Uterus (tissue), 4 donors: ENCODE measurements around the gene PRTFDC1. TPM values are rescaled to one million over a fixed set of nuclear protein-coding genes. Genes with fewer than 3 reads are reported as not detected.

Experiments used
- DNase-seq, 2 donors: peaks; one replicate each; pipeline ENCODE4 v3.0.0-alpha.2; 2019 to 2020
- H3K27ac ChIP-seq, 2 donors: fragments of 200-600 bp; sonication (generic); 1 replicate in 1 of 2; 2 replicates in 1 of 2; pipeline ENCODE4 v1.5.1; 2016 to 2018
- H3K27me3 ChIP-seq, 2 donors: fragments of 200-600 bp; sonication (generic); one replicate each; pipeline ENCODE4 v1.5.1; 2018 to 2019; ENCODE audit warnings: control low read depth in 1 of 2
- H3K36me3 ChIP-seq, 2 donors: fragments of 200-600 bp; sonication (generic); one replicate each; pipeline ENCODE4 v1.5.1; 2019; ENCODE audit warnings: control low read depth in 1 of 2
- H3K4me1 ChIP-seq, 2 donors: fragments of 200-600 bp; sonication (generic); one replicate each; pipeline ENCODE4 v1.5.1; 2018 to 2019; ENCODE audit warnings: control low read depth in 1 of 2
- H3K4me3 ChIP-seq, 2 donors: fragments of 200-600 bp; sonication (generic); 1 replicate in 1 of 2; 2 replicates in 1 of 2; pipeline ENCODE4 v1.5.1; 2018 to 2019; ENCODE audit warnings: mild to moderate bottlenecking in 1 of 2
- H3K9me3 ChIP-seq, 2 donors: fragments of 200-600 bp; sonication (generic); one replicate each; pipeline ENCODE4 v1.5.1; 2019; ENCODE audit warnings: control low read depth in 1 of 2
- POLR2A ChIP-seq, 2 donors: fragments of 450-650 bp; IDR thresholded peaks; one replicate each; pipeline ENCODE4 v1.6.1; 2016; ENCODE audit warnings: antibody characterized with exemption in 2 of 2, mild to moderate bottlenecking in 1 of 2, moderate library complexity in 1 of 2
- intact Hi-C: fragments of 100-400 bp; cut with DNase I; formaldehyde crosslinking; loops from one replicate; pipeline ENCODE4 v1.15.1; 2023; ENCODE audit warnings: low total_unique reads
- total RNA-seq, 4 donors: library from RNA; depleted of rRNA in 3 of 4; stranded (reverse); fragments of >200 nt in 3 of 4; gene quantifications; one replicate each; pipeline versions ENCODE4 v1.1.0 to v1.2.4, GENCODE V29; 2014 to 2023
- TF ChIP-seq, protein P1 (sequence below), 4 experiments: fragments of 200-600 bp in 2 of 4; fragments of 450-650 bp in 2 of 4; sonication (generic) in 2 of 4; IDR thresholded peaks; one replicate each; pipeline ENCODE4 v1.5.1; 2016 to 2019; ENCODE audit warnings: antibody characterized with exemption in 4 of 4, mild to moderate bottlenecking in 2 of 4, moderate library complexity in 1 of 4
- donor health status: DM: yes; HTN: yes; CAD: no.

PRTFDC1 gene
- total RNA-seq, 4 donors from 2014 or later: 1.3 to 38.7 (median 20.3) TPM

DNA sequence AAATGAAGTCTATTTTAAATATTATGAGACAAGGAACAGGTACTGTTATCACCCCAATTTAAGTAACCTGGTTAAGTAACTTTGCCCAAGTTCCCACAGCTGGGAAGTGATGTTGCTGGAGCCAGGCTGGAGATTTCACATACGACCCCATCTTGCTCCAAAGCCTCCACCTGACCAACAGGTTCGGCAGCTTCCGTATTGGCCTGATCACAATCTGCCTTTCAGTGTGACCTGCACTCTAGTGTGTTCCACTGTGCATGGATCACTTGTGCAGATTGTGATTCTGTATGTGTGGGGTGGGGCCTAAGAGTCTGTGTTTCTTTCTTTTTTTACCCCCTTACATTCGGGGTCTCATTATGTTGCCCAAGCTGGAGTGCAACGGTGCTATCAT is 66.1 kb downstream of the PRTFDC1 start:
- H3K27ac ChIP-seq: no peak overlapping the region
- no peak for DNase-seq
- H3K9me3 ChIP-seq: no peaks in the 10 kb centered on the region
- H3K36me3 ChIP-seq: no peaks in the 10 kb centered on the region
- no peak overlapping the region for H3K4me3 ChIP-seq
- TF ChIP-seq, protein P1, sequence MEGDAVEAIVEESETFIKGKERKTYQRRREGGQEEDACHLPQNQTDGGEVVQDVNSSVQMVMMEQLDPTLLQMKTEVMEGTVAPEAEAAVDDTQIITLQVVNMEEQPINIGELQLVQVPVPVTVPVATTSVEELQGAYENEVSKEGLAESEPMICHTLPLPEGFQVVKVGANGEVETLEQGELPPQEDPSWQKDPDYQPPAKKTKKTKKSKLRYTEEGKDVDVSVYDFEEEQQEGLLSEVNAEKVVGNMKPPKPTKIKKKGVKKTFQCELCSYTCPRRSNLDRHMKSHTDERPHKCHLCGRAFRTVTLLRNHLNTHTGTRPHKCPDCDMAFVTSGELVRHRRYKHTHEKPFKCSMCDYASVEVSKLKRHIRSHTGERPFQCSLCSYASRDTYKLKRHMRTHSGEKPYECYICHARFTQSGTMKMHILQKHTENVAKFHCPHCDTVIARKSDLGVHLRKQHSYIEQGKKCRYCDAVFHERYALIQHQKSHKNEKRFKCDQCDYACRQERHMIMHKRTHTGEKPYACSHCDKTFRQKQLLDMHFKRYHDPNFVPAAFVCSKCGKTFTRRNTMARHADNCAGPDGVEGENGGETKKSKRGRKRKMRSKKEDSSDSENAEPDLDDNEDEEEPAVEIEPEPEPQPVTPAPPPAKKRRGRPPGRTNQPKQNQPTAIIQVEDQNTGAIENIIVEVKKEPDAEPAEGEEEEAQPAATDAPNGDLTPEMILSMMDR (IDR thresholded peaks at IDR 0.05): no peak
- TF ChIP-seq POLR2A (IDR thresholded peaks at IDR 0.05): no peak
- no peaks in the 10 kb centered on the region for H3K4me1 ChIP-seq
- no peaks in the 10 kb centered on the region for H3K27me3 ChIP-seq
- intact Hi-C loops: no loop called here

DNA sequence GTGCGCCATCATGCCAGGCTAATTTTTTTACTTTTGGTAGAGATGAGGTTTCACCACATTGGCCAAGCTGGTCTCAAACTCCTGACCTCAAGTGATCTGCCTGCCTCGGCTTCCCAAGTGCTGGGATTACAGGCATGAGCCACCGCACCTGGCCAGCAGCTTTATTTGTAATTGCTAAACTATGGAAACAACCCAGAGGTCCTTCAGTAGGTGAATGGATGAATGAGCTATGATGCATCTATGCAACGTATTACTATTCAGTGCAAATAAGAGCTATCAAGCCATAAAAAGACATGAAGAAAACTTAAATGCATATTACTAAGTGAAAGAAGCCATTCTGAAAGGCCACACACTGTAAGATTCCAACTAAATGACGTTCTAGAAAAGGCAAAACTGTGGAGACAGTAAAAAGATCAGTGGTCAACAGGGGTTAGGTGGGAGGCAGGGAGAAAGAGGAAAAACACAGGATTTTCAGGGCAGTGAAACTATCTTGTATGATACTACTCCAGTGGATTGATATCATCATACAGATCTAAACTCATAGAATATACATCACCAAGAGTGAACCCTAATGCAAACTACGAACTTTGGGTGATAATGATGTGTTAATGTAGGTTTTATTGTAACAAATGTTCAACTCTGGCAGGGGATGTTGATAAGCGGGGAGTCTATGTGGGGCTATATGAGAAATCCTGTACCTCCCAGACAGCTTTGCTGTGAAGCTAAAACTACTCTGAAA is 66.7 kb downstream of the PRTFDC1 start:
- H3K9me3 ChIP-seq: no peaks in the 10 kb centered on the region
- H3K36me3 ChIP-seq: no peaks in the 10 kb centered on the region
- H3K4me3 ChIP-seq: no peak overlapping the region
- no peak overlapping the region for H3K27ac ChIP-seq
- intact Hi-C loops: no loop called here
- H3K27me3 ChIP-seq: no peaks in the 10 kb centered on the region
- TF ChIP-seq, protein P1 (IDR thresholded peaks at IDR 0.05): no peak
- TF ChIP-seq POLR2A (IDR thresholded peaks at IDR 0.05): no peak
- H3K4me1 ChIP-seq: no peaks in the 10 kb centered on the region
- DNase-seq: no peak

DNA sequence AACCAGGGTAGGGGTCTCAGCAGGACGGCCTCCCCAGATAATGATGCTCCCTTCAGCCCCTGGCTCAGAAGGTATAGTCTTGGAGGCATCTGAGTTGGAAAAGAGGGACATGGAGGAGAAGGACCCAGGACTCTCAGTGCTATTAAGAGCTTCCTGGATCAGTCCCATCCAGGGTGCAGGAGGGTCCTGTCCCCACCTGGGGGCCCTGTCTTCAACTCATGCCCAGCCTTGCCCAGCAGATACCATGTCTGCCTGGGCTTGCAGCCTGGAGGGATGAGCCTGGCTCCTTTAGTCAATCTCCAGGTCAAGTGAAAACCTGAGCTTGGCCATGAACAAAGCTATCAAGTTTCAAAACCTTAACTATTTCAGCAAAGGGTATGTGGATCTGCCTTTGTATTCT is 67.6 kb downstream of the PRTFDC1 start:
- Histone ChIP-seq H3K4me3 (no peak overlapping the region), H3K9me3 (no peaks in the 10 kb centered on the region), H3K27ac (no peak overlapping the region), H3K27me3 (no peaks in the 10 kb centered on the region), H3K36me3 (no peaks in the 10 kb centered on the region), H3K4me1 (no peaks in the 10 kb centered on the region)
- DNase-seq: no peak
- intact Hi-C loops: no loop called here
- no peak for TF ChIP-seq POLR2A (IDR thresholded peaks at IDR 0.05)
- TF ChIP-seq, protein P1 (IDR thresholded peaks at IDR 0.05): no peak

DNA sequence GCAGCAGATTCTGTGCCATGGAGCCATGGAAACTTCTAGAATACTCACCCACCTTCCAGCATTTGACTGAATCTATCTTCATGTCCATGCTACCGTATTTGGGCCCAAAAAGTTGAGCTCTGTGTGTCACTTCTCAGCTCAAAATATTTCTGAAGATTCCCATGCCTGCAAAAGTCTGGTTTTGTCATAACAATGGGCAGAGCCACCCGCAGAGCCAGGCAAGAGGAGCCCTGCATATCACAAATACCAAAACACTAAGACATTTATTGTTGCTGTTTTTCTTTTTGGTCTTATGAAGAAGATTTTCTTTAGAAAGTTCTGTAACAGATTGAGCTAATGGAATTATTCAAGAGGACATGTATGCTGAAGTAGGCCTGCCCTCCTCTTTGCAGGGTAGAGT is 68.1 kb downstream of the PRTFDC1 start:
- TF ChIP-seq, protein P1 (IDR thresholded peaks at IDR 0.05): no peak
- no peak for TF ChIP-seq POLR2A (IDR thresholded peaks at IDR 0.05)
- DNase-seq: no peak
- no peaks in the 10 kb centered on the region for H3K36me3 ChIP-seq
- no peaks in the 10 kb centered on the region for H3K9me3 ChIP-seq
- H3K27ac ChIP-seq: no peak overlapping the region
- intact Hi-C loops: no loop called here
- H3K4me3 ChIP-seq: no peak overlapping the region
- no peaks in the 10 kb centered on the region for H3K27me3 ChIP-seq
- no peaks in the 10 kb centered on the region for H3K4me1 ChIP-seq

DNA sequence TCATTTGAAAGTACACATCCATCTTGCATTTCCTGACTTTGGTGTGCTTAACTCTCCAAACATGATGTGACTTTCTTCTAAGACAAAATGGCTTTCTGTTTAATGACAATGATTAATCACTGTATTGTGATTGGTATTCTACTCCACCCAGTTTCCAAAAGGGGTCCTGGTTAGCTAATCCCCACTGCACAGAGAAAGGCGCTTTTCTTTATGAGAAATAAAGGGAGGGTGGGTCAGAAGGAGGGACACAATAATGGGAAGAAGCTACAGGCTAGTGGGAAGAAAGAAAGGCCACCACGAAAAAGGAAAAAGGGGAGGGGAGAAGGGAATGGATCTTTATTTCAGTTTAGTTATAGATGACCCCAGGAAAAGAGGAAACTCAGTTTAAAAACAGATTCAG is 69.2 kb downstream of the PRTFDC1 start:
- Histone ChIP-seq H3K9me3 (no peaks in the 10 kb centered on the region), H3K4me1 (no peaks in the 10 kb centered on the region), H3K27ac (no peak overlapping the region), H3K36me3 (no peaks in the 10 kb centered on the region), H3K4me3 (no peak overlapping the region), H3K27me3 (no peaks in the 10 kb centered on the region)
- DNase-seq: no peak
- TF ChIP-seq, protein P1 (IDR thresholded peaks at IDR 0.05): no peak
- no peak for TF ChIP-seq POLR2A (IDR thresholded peaks at IDR 0.05)
- intact Hi-C loops: no loop called here
